A673 (cell line): Measurements from ENCODE around the gene OR4F17.
"Not testable (repeated sequence)": the region's sequence is repeated elsewhere in the genome, so short reads cannot be mapped to it uniquely, and the experiment has no call there.

ENCODE experiments used
- EZH2 ChIP-seq: fragments of 200-600 bp; sonication (generic); IDR thresholded peaks from 2 replicates; pipeline ENCODE4 v1.6.1; 2017; ENCODE audit warnings: borderline replicate concordance, low read depth, mild to moderate bottlenecking, mixed read lengths, antibody characterized with exemption, low read length; ENCODE audit not compliant: poor library complexity, severe bottlenecking
- TF ChIP-seq, protein P1 (sequence below): fragments of 300-800, 200-600 bp; sonication (generic); conservative IDR thresholded peaks from 2 replicates; pipeline ENCODE4 v1.5.1; 2017; ENCODE audit warnings: low read depth, mild to moderate bottlenecking, antibody characterized with exemption, low read length, moderate library complexity, mixed read lengths

DNA sequence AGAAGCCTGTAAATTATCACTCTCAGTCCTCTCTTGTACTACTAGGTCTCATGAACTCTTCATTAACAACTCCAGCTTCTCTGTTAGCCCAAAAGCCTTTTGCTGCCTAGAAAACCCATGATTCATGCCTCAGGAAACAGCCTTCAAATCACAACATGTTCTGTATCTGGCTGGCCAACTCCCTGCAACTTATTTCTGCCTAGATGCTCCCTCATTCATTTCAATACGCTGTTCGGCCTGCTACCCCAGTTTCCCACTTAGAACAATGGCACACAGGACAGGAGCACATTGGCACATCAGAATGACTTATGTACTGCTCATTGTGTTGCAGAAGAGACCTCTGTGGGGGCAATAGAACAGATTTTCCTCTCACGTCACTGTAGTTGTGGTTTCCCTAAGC, 9.3 kb upstream of the OR4F17 start:
- TF ChIP-seq, protein P1, sequence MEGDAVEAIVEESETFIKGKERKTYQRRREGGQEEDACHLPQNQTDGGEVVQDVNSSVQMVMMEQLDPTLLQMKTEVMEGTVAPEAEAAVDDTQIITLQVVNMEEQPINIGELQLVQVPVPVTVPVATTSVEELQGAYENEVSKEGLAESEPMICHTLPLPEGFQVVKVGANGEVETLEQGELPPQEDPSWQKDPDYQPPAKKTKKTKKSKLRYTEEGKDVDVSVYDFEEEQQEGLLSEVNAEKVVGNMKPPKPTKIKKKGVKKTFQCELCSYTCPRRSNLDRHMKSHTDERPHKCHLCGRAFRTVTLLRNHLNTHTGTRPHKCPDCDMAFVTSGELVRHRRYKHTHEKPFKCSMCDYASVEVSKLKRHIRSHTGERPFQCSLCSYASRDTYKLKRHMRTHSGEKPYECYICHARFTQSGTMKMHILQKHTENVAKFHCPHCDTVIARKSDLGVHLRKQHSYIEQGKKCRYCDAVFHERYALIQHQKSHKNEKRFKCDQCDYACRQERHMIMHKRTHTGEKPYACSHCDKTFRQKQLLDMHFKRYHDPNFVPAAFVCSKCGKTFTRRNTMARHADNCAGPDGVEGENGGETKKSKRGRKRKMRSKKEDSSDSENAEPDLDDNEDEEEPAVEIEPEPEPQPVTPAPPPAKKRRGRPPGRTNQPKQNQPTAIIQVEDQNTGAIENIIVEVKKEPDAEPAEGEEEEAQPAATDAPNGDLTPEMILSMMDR = not testable (repeated sequence)
- not testable (repeated sequence) for TF ChIP-seq EZH2
